ENCODE data around the gene FLYWCH1.

FLYWCH1 gene

DNA sequence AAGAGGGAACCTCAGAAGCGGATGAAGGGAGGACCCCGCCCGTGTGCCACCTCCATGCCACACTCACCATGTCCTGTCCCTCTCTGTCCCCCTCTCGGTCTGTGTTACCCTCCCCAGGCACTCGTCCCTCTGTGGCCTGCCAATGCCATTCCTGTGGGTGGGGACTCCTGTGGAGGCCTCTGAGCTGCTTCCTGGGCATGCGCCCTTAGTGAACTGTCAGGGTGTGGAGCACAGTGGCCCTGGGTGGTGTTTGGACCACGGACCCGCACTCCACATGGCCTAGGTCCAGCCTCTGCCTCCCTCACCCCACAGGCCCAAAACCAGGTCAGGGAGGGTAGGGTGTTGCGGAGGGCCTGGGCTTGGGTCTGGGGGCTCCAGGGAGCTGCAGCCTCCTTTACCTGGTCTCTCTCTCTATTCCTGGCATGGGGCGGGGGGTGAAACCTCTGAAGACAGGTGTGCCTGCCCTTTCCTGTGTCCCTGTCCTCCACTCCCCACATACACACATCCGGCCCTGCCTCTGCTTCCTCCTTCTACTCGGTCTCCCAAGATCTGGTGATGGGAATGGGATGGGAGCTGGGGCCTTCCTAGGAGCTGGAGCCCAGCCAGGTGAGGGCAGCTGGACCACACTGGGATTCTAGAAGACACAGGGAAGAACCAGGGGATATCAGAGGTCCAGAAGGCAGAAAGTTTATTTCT is 80.0 kb downstream of the FLYWCH1 start:
- H3K4me3 Mint-ChIP-seq: no peak overlapping the region
- H3K4me1 Mint-ChIP-seq: no peaks in the 10 kb centered on the region
- no peaks in the 10 kb centered on the region for H3K36me3 Mint-ChIP-seq (ENCODE audit: low read depth)
- no peaks in the 10 kb centered on the region for H3K27me3 Mint-ChIP-seq (ENCODE audit: low read depth)
- no peak for TF ChIP-seq CTCF (IDR thresholded peaks at IDR 0.05; ENCODE audit: unreplicated experiment in 3 of 3)
- H3K27ac Mint-ChIP-seq: no peak overlapping the region
- H3K9me3 Mint-ChIP-seq: no peaks in the 10 kb centered on the region

DNA sequence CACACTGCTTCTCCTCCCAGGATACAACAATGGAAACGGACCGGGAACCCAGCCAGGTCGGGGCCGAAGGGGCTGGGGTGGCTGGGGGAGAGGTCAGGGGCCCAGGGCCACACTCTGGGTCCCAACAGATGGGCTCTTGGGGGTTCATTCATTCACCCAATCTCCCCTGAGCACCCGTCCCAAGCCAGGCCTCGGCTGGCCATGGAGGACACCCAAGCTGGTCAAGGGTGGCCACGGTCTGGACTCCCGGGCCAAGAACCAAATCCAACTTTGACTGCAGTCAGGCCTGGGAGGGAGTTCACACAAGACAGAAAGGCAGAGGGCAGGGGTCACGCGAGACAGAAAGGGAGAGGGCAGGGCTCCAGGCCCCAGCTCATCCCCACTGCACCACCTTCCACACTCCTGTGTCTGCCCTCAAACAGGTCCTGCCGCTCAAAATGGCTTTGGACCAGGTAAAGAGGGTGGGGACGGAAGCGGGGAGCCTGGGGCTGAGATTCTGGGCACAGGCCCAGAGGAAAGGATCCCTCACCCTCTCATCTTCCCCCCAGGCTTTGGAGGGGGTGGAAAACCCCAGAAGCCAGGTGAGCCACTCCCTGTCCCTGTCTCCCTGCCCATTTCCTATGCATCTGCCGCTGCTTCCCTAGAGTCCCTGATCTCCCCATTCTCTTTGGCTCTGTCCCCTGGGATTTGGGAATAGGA is 80.8 kb downstream of the FLYWCH1 start:
- no peaks in the 10 kb centered on the region for H3K4me1 Mint-ChIP-seq
- no peak overlapping the region for H3K27ac Mint-ChIP-seq
- no peaks in the 10 kb centered on the region for H3K27me3 Mint-ChIP-seq (ENCODE audit: low read depth)
- H3K9me3 Mint-ChIP-seq: no peaks in the 10 kb centered on the region
- no peaks in the 10 kb centered on the region for H3K36me3 Mint-ChIP-seq (ENCODE audit: low read depth)
- no peak overlapping the region for H3K4me3 Mint-ChIP-seq
- no peak for TF ChIP-seq CTCF (IDR thresholded peaks at IDR 0.05; ENCODE audit: unreplicated experiment in 3 of 3)

- Mint-ChIP-seq H3K4me3 (no peak overlapping the region), H3K9me3 (no peaks in the 10 kb centered on the region), H3K27ac (no peak overlapping the region), H3K27me3 (ENCODE audit: low read depth) (peaks cover 9% of the 10 kb centered on the region), H3K4me1 (no peaks in the 10 kb centered on the region), H3K36me3 (ENCODE audit: low read depth) (no peaks in the 10 kb centered on the region)
- TF ChIP-seq CTCF (IDR thresholded peaks at IDR 0.05; ENCODE audit: unreplicated experiment in 3 of 3): no peak
These were observed 84.6 kb downstream of the FLYWCH1 start for GRCh38 chr16:2996298-2996697.

GRCh38 chr16:2999929-3000328 is 88.2 kb downstream of the FLYWCH1 start:
- no peaks in the 10 kb centered on the region for H3K36me3 Mint-ChIP-seq (ENCODE audit: low read depth)
- H3K4me3 Mint-ChIP-seq: no peak overlapping the region
- H3K27me3 Mint-ChIP-seq (ENCODE audit: low read depth): peaks cover 24% of the 10 kb centered on the region
- H3K9me3 Mint-ChIP-seq: no peaks in the 10 kb centered on the region
- H3K4me1 Mint-ChIP-seq: no peaks in the 10 kb centered on the region
- TF ChIP-seq CTCF (IDR thresholded peaks at IDR 0.05; ENCODE audit: unreplicated experiment in 3 of 3): no peak
- no peak overlapping the region for H3K27ac Mint-ChIP-seq

- TF ChIP-seq CTCF (IDR thresholded peaks at IDR 0.05; ENCODE audit: unreplicated experiment in 3 of 3): no peak
- Mint-ChIP-seq H3K4me1 (no peaks in the 10 kb centered on the region), H3K27ac (no peak overlapping the region), H3K27me3 (ENCODE audit: low read depth) (peaks cover 30% of the 10 kb centered on the region), H3K9me3 (no peaks in the 10 kb centered on the region), H3K36me3 (ENCODE audit: low read depth) (no peaks in the 10 kb centered on the region), H3K4me3 (no peak overlapping the region)
These were observed 88.8 kb downstream of the FLYWCH1 start for GRCh38 chr16:3000540-3000939.

Measured in nephron (organoid).